Activated CD4-positive, CD25-positive, alpha-beta regulatory T cell (primary cell): Measurements from ENCODE around the gene KIF19.
"Not testable (repeated sequence)": the region's sequence is repeated elsewhere in the genome, so short reads cannot be mapped to it uniquely, and the experiment has no call there.

Experiments
- DNase-seq, 4 experiments: peaks; one replicate each; lab custom pipeline; 2025; lab: John Stamatoyannopoulos, UW

KIF19 gene

DNA sequence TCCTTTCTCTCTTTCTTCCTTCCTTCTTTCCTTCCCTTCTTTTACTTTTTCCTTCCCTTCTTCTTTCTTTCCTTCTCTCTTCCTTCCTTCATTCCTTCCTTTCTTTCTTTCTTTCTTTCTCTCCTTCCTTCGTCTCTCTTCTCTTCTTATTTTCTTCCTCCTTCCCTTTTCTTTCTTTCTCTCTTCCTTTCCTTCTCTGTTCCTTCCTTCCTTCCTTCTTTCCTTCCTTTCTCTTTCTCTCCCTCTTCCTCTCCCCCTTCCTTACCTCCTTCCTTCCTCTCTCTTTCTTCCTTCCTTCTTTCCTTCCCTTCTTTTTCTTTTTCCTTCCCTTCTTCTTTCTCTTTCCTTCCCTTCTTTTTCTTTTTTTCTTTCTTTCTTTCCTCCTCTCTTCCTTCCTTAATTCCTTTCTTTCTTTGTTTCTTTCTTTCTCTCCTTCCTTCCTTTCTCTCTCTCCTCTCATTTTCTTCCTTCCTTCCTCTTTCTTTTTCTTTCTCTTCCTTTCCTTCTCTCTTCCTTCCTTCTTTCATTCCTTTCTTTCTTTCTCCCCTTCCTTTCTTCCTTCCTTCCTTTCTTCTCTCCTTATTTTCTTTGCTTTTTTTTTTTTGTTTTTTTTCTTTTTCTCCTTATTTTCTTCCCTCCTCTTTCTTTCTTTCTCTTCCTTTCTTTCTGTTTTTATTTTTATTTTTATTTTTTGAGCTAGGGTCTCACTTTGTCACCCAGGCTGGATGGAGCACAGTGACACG, 64.1 kb downstream of the KIF19 start:
- DNase-seq = no peak

DNA sequence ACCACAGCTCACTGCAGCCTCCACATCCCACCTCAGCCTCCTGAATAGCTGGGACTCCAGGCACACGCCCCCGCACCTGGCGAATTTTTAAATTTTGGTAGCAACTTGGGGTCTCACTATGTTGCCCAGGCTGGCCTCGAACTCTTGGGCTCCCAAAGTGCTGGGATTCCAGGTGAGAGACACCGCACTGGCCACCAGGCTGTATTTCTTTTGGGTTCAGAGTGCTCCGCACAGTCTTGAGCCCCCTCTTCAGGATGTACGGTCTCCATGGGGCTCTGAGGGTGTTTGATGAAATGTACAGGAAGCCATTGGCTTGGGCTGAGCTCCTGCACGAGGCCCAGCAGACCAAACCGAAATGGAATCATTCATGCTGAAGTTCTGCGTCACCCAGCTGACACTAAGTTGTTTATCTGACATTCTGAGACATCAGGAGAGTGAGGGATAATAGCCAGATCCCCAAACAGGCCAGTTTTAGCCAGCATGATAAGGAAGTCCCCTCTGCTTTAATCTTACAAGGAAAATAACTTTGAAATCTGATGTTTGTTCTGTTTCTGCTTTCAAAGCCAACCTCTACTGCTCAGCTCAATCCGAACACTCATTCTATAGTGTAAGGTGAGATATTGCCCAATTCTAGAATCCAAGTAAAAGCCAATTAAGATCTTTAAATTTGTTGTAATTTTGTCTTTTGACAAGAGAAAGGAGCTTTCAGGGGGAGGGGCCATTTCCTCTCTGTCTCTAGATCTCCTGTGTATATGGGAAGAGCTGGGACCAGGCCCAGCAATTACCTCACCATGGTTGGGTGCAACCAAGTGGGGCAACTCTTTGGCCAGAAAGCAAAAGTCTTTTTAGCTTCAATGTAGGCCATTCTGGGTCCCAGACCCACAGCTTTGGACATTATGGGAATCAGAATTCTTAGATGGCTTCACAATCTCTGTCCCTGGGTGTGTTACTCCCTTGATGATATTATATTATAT, 64.9 kb downstream of the KIF19 start:
- no peak for DNase-seq

DNA sequence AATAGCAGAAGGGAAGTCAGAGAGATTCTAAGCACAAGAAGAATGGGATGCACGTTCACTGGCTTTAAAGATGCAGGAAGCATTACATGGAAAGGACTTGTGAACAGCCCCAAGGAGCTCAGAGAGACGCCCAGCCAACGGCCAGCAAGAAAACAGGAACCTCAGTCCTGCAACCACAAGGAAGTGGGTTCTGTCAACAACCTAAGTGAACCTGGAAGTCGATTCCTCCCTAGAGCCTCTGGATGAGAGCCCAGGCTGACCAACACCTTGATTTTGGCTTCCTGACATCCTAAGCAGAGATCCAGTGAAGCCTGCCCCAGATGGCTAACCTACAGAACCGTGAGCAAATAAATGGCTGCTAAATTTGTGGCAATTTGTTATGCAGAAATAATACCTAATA, 65.7 kb downstream of the KIF19 start:
- no peak for DNase-seq

DNA sequence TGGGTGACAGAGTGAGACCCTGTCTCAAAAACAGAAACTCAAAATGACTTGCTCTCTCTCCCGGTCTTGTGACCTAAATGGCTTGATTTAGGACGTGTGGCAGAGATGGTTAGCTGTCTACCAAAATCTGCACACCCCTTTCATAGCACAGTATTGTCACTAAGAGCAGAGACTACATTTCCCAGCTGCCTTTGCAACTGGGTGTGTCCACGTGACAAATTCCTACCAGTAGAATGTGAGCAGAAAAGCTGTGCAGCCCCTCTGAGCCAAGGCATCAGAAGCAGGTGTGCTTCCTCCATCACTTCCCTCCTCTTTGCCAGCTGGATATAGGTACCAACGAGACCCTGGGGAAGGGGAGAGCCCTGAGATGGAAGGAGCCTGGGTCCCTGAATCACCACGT, 66.8 kb downstream of the KIF19 start:
- DNase-seq = no peak

DNA sequence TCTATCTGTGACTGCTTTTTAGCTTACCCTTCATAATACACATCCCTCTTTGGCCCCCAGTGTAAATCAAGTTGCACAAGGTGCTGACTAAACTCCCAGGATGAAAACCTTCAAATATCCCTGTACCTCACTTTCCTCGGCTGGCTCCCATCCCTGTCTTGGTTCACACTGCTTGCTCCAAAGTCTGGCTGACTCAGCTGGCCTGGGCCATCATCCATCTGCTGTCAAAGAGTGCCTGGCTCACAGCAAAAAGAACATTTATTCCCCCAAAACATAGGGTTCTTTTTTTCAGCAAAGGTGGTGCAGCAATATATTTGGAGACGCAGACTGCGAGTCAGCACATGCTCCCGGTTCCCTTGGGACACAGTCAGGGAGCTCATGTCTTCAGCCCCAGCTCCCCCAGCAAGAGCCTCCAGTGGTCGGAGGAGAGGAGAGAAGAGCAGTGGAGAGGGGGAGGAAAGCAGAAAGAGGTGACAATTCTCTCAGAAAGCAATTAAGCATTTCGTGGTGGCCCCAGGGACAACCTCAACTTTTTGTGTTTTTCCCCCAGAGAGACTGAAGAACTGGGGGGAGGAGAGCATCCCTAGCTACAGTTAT, 67.4 kb downstream of the KIF19 start:
- no peak for DNase-seq

DNA sequence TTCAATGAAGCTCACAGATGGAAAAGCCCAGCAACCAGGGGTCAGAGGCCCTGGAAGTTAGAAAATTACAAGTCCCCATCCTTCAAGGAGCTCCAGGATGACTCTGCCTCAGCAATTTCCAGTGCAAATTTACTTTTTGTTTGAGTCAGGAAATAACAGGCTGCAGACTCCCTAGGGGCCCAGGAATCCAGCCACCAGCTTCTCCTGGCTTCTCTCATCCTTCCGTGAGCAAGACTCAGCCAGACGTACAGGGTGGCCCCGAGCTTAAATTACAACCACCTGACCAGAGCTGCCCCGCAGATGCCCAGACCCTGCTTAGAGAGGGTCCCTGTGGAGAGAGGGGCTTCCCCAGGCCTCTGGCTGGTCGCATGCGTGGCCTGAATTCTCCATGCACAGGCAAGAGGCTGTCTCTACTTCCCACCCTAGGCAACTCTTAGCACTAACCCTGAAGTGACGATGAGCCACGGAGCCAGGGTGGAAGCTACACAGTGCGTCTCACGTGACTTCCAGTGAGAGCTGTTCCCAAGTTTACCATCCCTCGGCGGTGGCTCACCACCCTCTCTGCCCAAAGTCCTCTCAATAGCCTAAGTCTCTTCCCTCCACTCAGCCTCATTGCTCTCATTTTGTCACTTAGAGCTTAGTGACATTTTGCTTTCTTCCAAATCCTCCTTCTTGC, 68.4 kb downstream of the KIF19 start:
- DNase-seq = no peak

GRCh38 chr17:74394977-74395376, 69.0 kb downstream of the KIF19 start:
- DNase-seq = no peak

DNA sequence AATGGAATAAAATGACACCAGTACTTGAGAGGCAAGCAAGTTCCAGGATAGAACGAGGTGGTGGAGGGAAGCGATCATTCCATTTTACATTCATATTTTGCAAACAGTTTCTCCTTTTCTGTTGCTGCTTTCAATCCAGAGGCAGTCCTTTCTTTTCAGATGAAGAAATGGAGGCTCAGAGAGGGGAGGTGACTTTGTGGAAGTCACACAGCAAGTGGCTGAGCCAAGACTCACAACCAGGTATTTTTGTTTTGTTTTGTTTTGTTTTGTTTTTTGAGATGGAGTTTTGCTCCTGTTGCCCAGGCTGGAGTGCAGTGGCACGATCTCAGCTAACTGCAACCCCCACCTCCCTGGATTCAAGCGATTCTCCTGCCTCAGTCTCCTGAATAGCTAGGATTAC, 70.5 kb downstream of the KIF19 start:
- no peak for DNase-seq

GRCh38 chr17:74402048-74402447, 76.0 kb downstream of the KIF19 start:
- DNase-seq = no peak

DNA sequence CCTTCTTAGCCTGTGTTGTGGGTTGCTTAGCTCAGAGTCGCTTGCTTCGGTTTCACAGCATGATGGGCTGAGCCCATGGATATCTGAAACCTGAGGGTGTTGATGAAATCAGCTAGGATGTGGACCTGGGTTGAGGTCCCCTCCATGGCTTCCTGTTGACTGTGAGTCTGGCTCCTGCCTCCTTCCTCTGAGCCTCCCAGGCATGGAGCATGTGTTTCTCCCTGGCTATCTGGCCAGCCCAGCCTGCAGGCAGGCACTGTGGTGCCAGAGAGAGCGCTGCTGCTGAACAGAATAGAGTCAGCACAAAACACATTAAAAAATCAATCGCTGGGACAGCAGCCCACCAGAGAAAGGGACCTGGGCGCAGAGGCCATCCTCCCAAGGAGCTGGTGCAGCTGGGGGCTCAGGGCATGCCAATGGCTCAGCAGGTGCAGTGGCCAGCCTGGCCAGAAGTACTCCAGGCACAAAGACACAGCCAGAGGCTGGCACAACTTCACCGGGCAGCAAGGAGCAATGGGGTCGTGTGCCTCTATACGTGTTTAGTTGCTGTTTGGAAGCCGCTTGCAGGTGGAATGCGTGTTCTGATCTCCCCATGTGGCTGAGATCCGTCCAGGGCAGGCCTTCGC, 77.6 kb downstream of the KIF19 start:
- DNase-seq = no peak

DNA sequence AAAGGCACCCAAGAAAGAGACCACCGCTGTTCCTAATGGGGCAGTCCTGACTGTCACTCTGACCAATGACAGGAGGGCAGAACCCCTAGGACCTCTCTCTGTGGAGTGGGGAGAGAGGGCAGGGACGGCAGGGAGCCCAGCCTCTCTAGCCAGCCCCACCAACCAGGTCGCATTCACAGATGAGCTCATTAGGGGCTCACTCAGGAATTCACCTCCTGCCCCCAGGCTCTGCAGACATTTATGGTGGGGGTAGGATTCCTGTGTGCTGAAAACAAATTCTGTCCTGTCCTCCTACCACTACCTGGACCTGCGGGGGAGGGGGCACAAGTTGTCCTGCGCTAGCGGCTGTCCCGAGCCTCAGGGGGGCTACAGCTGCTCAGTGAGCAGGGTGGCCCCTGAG, 78.2 kb downstream of the KIF19 start:
- DNase-seq = no peak

DNA sequence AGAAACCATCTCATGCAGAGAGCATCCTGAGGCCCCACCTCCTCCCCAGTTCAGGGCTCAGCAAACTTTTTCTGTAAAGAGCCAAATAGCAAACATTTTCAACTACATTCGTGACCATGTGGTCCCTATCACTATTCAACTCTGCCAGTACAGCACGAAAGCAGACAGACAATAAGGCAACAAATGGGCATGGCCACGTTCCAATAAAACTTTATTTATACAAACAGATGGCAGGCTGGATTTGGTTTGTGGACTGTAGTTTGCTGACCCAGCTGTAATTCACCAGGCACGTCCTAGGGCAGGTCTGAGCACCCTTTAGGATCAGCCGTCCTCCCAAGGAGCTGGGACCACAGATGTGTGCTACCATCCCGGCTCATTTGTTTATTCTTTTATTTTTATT, 78.8 kb downstream of the KIF19 start:
- DNase-seq = no peak

- not testable (repeated sequence) for DNase-seq
These were observed 79.3 kb downstream of the KIF19 start for GRCh38 chr17:74405311-74405710.
